Esophagus (tissue), 2 donors: ENCODE data around the gene GUF1. TPM values are rescaled to one million over a fixed set of nuclear protein-coding genes. Genes with fewer than 3 reads are reported as not detected.

Experiments used
- H3K27ac ChIP-seq, 2 donors: one replicate each; pipeline ENCODE4 v1.5.1; 2013; ENCODE audit warnings: low read depth in 2 of 2, mild to moderate bottlenecking in 2 of 2, inconsistent platforms in 1 of 2, low read length in 1 of 2, moderate library complexity in 1 of 2
- H3K27me3 ChIP-seq, 2 donors: one replicate each; pipeline ENCODE4 v1.6.1; 2013; ENCODE audit warnings: low read length in 2 of 2, control low read depth in 1 of 2, mild to moderate bottlenecking in 1 of 2; ENCODE audit not compliant: insufficient read depth in 2 of 2, control insufficient read depth in 1 of 2
- H3K36me3 ChIP-seq, 2 donors: one replicate each; pipeline ENCODE4 v1.6.1; 2013; ENCODE audit warnings: low read length in 1 of 2; ENCODE audit not compliant: control insufficient read depth in 2 of 2, insufficient read depth in 2 of 2
- H3K4me1 ChIP-seq, 2 donors: one replicate each; pipeline ENCODE4 v1.6.1; 2013; ENCODE audit warnings: low read length in 1 of 2; ENCODE audit not compliant: control insufficient read depth in 2 of 2, insufficient read depth in 2 of 2
- H3K4me3 ChIP-seq, 2 donors: one replicate each; pipeline ENCODE4 v1.5.1; 2013; ENCODE audit warnings: low read length in 2 of 2, mild to moderate bottlenecking in 2 of 2, low read depth in 1 of 2, moderate library complexity in 1 of 2
- H3K9me3 ChIP-seq, 2 donors: one replicate each; pipeline ENCODE4 v1.6.1; 2013; ENCODE audit warnings: mild to moderate bottlenecking in 2 of 2, low read depth in 1 of 2, low read length in 1 of 2, moderate library complexity in 1 of 2; ENCODE audit not compliant: control insufficient read depth in 2 of 2, insufficient read depth in 1 of 2
- WGBS, 2 donors: extraction: QIAGEN DNeasy Blood & Tissue Kit; methylation state at CpG; one replicate each; pipeline ENCODE4 v1.1.7; 2013; 5-methylcytosine and 5-hydroxymethylcytosine counted together
- polyA plus RNA-seq, 2 donors: library from polyadenylated mRNA; stranded (reverse); fragments of 200-250 nt; gene quantifications; one replicate each; pipeline ENCODE4 v1.2.3, GENCODE V29; 2013
- donor health status: healthy with polysubstance abuse.
- donor health status: Bipolar disorder and iron deficiency.

The GUF1 gene
- polyA plus RNA-seq, 2 donors, result 9.6 to 10.0 TPM

GRCh38 chr4:44661940-44662622, 16.1 kb upstream of the GUF1 start:
- no peak overlapping the region for H3K27ac ChIP-seq
- no peaks in the 10 kb centered on the region for H3K4me1 ChIP-seq
- no peaks in the 10 kb centered on the region for H3K27me3 ChIP-seq
- no peaks in the 10 kb centered on the region for H3K9me3 ChIP-seq
- no peak overlapping the region for H3K4me3 ChIP-seq
- 86 to 90% methylated on average over 1 of the region's 1 CpG for WGBS, 2 donors
- H3K36me3 ChIP-seq, result no peaks in the 10 kb centered on the region

GRCh38 chr4:44662623-44663005, 15.6 kb upstream of the GUF1 start:
- 35 to 49% methylated on average over 2 of the region's 2 CpGs for WGBS, 2 donors
- H3K36me3 ChIP-seq, result no peaks in the 10 kb centered on the region
- no peaks in the 10 kb centered on the region for H3K27me3 ChIP-seq
- H3K4me1 ChIP-seq, result no peaks in the 10 kb centered on the region
- no peak overlapping the region for H3K4me3 ChIP-seq
- no peaks in the 10 kb centered on the region for H3K9me3 ChIP-seq
- H3K27ac ChIP-seq, result no peak overlapping the region

- no peak overlapping the region for H3K4me3 ChIP-seq
- H3K9me3 ChIP-seq, result no peaks in the 10 kb centered on the region
- no peaks in the 10 kb centered on the region for H3K36me3 ChIP-seq
- no peak overlapping the region for H3K27ac ChIP-seq
- H3K27me3 ChIP-seq, result no peaks in the 10 kb centered on the region
- H3K4me1 ChIP-seq, result no peaks in the 10 kb centered on the region
- 86 to 89% methylated on average over 20 of the region's 20 CpGs for WGBS, 2 donors
Observed at GRCh38 chr4:44663539-44664263, 14.5 kb upstream of the GUF1 start.

- Histone ChIP-seq H3K36me3 (no peaks in the 10 kb centered on the region), H3K4me1 (no peaks in the 10 kb centered on the region), H3K4me3 (no peak overlapping the region), H3K27me3 (no peaks in the 10 kb centered on the region), H3K9me3 (no peaks in the 10 kb centered on the region), H3K27ac (no peak overlapping the region)
- 35 to 36% methylated on average over 2 of the region's 2 CpGs for WGBS, 2 donors
Observed at GRCh38 chr4:44668526-44668925, 9.7 kb upstream of the GUF1 start.

- no peaks in the 10 kb centered on the region for H3K36me3 ChIP-seq
- H3K27ac ChIP-seq, result no peak overlapping the region
- H3K4me3 ChIP-seq, result no peak overlapping the region
- H3K9me3 ChIP-seq, result no peaks in the 10 kb centered on the region
- no peaks in the 10 kb centered on the region for H3K4me1 ChIP-seq
- 70 to 72% methylated on average over 4 of the region's 4 CpGs for WGBS, 2 donors
- H3K27me3 ChIP-seq, result no peaks in the 10 kb centered on the region
Observed at GRCh38 chr4:44670506-44671199, 7.6 kb upstream of the GUF1 start.

GRCh38 chr4:44671636-44672035, 6.6 kb upstream of the GUF1 start:
- WGBS, 2 donors, result 91 to 92% methylated on average over 3 of the region's 3 CpGs
- no peaks in the 10 kb centered on the region for H3K9me3 ChIP-seq
- H3K27me3 ChIP-seq, result no peaks in the 10 kb centered on the region
- H3K27ac ChIP-seq, result no peak overlapping the region
- H3K36me3 ChIP-seq, result no peaks in the 10 kb centered on the region
- H3K4me1 ChIP-seq, result no peaks in the 10 kb centered on the region
- H3K4me3 ChIP-seq, result no peak overlapping the region

- no peaks in the 10 kb centered on the region for H3K4me1 ChIP-seq
- 75 to 84% methylated on average over 1 of the region's 1 CpG for WGBS, 2 donors
Observed at GRCh38 chr4:44674471-44674870, 3.7 kb upstream of the GUF1 start.

GRCh38 chr4:44675366-44675765, 2.9 kb upstream of the GUF1 start:
- H3K4me1 ChIP-seq, result no peaks in the 10 kb centered on the region
- no peaks in the 10 kb centered on the region for H3K36me3 ChIP-seq
- 64 to 73% methylated on average over 5 of the region's 5 CpGs for WGBS, 2 donors
- no peak overlapping the region for H3K4me3 ChIP-seq
- H3K27ac ChIP-seq, result no peak overlapping the region
- H3K27me3 ChIP-seq, result no peaks in the 10 kb centered on the region
- no peaks in the 10 kb centered on the region for H3K9me3 ChIP-seq

More at GRCh38 chr4:44674471-44674870, 3.7 kb upstream of the GUF1 start:
- no peaks in the 10 kb centered on the region for H3K9me3 ChIP-seq
- no peak overlapping the region for H3K4me3 ChIP-seq
- H3K36me3 ChIP-seq, result no peaks in the 10 kb centered on the region
- no peaks in the 10 kb centered on the region for H3K27me3 ChIP-seq
- H3K27ac ChIP-seq, result no peak overlapping the region

GRCh38 chr4:44679060-44679459, 840 bp downstream of the GUF1 start:
- H3K4me3 ChIP-seq, result peak overlapping the region; percentile 79 to 86
- H3K36me3 ChIP-seq, result no peaks in the 10 kb centered on the region
- H3K4me1 ChIP-seq, result no peaks in the 10 kb centered on the region
- no peaks in the 10 kb centered on the region for H3K27me3 ChIP-seq
- H3K27ac ChIP-seq, result no peak overlapping the region
- 3% methylated on average over 3 of the region's 3 CpGs for WGBS, 2 donors
- H3K9me3 ChIP-seq, result no peaks in the 10 kb centered on the region
